UCSD-AML1 (cell line): ENCODE data around the gene UMAD1.
"Not testable (repeated sequence)": the region's sequence is repeated elsewhere in the genome, so short reads cannot be mapped to it uniquely, and the experiment has no call there.

ENCODE experiments used
- DNase-seq: peaks from one replicate; lab custom pipeline; 2025; ENCODE audit not compliant: unreplicated experiment; lab: John Stamatoyannopoulos, UW

UMAD1 gene

GRCh38 chr7:7652798-7653540, 12.4 kb downstream of the UMAD1 start:
- DNase-seq = no peak

GRCh38 chr7:7653593-7654187, 13.1 kb downstream of the UMAD1 start:
- DNase-seq = no peak

DNA sequence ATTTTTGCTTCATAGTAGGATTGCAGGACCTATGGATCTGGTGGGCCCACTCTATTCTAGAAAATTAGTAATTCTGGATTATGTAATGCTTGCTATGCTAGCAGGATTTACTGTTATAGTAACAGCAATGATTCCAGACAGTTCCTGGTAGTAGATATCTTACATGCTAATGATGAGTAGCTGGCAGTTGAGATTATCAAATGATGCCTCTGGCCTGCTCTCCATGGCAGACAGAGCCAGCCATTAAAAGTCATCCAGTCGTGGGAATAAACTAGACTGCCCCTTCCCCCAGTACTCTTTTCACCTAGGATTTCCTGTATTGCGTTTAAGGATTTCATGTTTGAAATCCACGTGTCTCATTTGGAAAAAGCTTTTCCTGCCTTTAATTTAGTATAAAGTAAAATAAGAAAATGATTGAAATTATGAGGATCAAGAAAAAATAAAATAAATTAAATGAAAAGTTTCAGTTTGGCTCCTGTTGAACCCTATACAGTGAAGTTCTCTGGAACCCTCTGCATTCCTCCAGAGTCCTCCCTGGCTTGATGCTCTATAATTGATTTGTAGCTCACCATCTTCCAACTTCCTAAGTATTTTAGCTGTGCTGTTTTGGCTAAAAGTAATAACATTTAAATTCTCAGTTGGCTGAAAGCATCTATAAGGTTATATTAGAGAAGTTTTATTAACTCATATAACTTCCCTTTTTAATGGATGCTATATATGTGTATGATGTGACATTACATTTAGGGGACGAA, 14.6 kb downstream of the UMAD1 start:
- no peak for DNase-seq

- DNase-seq = not testable (repeated sequence)
These were observed 15.9 kb downstream of the UMAD1 start for GRCh38 chr7:7656459-7656858.

DNA sequence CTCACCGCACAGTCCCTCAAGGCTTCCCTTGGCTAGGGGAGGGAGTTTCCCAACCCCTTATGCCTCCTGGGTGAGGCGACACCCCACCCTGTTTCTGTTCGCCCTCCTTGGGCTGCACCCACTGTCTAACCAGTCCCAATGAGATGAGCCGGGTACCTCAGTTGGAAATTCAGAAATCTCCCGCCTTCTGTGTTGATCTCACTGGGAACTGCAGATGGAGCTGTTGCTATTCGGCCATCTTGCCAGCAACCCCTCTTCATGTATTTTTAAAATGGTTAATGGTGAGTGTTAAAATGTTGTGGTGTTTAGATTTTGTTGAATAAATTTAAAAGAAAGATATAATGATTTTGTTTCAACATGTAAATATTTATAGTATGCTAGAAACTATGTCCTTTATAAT, 22.0 kb downstream of the UMAD1 start:
- DNase-seq = no peak

DNA sequence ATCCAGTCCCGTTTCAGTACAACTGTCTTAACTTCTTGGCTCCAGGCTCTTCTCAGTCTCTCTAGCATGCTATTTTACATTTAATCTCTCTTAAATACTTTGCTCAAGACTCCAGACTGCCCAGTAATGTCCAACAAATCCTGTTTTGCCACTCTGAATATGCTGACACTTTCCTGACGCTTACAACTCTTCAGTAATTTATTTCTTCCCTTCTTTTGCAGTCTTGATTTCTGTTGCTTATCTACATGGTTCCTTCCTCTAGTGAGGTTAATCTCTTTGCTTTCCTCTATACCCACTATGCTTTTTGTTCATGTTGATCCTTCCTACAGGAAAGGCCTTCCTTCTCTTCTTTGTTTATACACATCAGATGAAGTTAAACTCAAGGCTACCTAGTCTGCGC, 23.7 kb downstream of the UMAD1 start:
- no peak for DNase-seq

DNA sequence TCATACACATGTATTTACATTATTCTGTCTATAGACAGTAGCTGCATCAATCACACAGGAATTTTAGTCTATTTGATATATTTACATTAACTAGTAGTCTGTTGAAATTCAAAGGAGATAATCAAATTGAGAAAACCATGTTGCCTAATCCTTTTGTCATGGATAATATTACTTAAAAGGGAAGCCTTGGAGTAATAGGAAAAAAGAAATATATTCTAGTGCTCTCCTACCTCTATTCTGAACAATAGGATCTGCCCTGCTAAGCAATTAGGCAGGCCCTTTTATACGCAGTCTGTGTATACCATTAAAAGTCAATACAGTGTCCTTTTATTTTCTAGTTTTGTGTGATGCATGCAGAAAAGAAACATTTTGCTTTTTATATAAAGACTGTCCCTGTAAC, 24.5 kb downstream of the UMAD1 start:
- DNase-seq = no peak

GRCh38 chr7:7667187-7667586, 26.6 kb downstream of the UMAD1 start:
- DNase-seq = no peak

- DNase-seq = no peak
These were observed 28.2 kb downstream of the UMAD1 start for GRCh38 chr7:7668706-7669105.

GRCh38 chr7:7670490-7670889, 29.9 kb downstream of the UMAD1 start:
- DNase-seq = no peak

DNA sequence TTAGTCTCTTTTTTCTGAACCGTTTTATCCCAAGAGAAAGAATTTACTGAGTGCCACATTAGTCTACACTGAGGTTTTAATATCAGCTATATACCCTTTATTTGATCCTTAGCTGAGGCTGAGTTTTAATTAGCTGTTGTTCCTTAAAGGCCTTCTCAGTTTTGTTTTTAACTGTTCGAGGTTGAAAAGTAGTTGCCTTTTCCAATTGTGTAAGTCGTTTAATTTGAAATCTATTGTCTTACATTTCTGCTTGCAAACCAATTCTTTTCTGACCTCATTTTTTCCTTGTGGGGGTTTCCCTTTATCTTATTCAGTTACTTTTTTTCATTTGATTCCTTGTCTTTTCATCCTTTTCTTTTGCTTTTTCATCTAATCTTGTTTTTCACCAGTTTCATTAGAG, 30.8 kb downstream of the UMAD1 start:
- no peak for DNase-seq

DNA sequence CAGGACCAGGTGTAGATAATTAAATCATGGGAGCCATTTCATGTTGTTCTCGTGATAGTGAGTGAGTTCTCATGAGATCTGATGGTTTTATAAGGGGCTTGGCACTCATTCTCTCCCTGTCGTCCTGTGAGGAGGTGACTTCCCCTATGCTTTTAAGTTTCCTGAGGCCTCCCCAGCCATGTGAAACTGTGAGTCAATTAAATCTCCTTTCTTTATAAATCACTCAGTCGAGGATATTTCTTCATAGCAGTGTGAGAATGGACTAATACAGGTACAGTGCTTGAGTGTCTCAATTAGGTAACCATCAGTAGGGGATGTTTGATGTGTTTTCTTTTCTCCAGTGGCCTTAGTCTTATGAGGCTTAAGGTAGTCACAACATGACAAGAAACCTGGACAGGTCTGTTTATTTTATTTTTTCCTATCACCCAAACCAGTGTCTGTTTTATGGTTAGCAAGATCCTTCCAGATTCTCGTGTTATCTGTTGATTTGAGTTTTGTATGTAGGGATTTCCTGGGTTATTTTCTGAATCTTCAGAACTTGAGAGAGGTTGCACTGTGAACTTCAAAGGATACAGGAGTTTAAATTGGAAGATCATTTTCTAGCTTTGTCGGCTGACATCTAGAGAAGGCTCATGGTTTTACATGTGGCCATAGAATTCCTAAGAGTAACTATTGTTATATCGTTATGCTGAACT, 32.1 kb downstream of the UMAD1 start:
- DNase-seq = no peak

GRCh38 chr7:7673240-7673550, 32.6 kb downstream of the UMAD1 start:
- DNase-seq = no peak

DNA sequence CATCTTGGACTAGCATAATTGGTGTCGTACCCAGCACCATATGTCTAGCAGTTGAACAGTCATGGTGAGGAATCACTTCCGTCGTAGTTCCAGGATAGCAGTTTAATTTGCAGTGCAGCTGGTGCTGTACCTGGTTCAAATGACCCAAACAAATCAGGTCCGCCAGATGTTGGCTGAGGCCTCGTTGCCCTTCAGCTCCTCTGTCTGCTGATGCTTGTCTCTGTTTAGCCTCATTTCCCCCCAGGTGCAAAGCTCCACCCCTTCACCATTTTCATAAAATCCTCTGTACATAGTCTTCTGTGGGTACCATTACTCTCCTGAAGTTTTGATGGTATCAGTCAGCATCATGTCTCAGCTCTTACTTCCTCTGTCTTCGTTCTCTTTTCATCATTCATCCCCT, 35.1 kb downstream of the UMAD1 start:
- no peak for DNase-seq

DNA sequence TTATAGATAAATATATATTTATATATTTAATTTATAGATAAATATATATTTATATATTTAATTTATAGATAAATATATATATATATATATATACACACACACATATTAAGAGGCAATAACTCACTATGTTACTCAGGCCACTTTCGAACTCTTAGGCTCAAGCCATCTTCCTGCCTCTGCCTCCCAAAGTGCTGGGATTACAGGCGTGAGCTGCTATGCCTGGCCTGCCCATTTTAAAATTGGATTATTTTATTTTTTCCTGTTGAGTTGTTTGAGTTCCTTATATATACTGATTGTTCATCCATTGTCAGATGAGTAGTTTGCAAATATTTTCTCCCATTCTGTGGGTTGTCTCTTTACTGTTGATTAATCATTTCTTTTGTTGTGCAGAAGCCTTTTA, 39.1 kb downstream of the UMAD1 start:
- DNase-seq = not testable (repeated sequence)

DNA sequence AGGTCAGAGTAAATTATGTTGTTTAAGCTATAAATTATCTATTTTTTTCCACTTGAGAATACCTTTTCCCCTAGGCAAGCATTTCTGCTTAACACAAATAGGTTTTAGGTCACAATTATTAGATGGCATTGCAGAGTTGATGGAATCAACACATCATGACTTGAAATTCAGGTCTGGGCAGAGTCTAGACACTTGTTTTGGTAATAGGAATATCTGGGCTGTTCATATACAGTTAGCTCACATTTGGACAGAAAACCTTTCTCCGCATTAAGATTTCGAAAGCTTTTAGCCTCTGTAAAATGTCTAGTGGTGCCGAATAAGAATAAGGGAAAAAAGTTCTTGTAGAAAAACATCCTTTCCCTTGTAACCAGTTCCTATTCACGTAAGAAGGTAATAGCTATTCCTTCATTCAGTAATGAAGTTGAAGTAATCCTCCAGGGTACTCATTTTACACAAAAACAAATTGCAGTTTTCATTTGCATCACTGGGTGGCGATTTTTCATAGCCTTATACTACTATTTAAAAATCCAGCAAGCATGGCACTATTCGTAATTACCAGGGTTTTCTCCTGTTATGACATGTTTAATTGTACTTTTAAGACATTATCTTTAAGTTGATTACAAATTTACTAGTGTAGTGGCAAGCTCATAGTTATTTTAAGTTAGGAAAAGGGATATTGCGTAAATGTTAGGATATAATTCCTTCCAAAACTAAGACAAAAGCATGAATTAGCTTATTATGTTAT, 40.8 kb downstream of the UMAD1 start:
- DNase-seq = no peak

GRCh38 chr7:7681936-7682329, 41.4 kb downstream of the UMAD1 start:
- DNase-seq = no peak

DNA sequence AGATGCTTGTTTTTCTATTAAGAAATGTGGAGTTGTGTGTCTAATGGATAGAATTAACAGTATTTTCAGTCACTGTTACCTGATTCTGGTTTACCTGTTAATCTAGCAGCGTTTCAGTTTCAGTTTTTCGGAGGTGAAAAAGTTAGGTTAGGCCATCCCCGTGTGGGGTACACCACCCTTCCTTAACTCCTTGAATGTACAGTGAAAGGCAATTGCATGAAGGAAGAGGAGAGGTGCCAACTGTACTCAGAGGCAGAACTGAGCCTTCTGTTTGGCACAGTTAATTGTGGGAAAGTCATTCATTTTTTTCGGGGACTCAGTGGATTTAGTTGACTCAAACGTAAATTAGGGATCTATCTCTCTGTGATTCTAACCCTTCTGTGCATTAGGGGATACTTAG, 42.3 kb downstream of the UMAD1 start:
- DNase-seq = no peak

- DNase-seq = no peak
These were observed 46.4 kb downstream of the UMAD1 start for GRCh38 chr7:7686811-7687508.

GRCh38 chr7:7687800-7688199, 47.2 kb downstream of the UMAD1 start:
- DNase-seq = no peak

- DNase-seq = no peak
These were observed 47.8 kb downstream of the UMAD1 start for GRCh38 chr7:7688310-7688709.
